HepG2 (cell line): Measurements from ENCODE around the gene DGKD.

Experiments used
- BCL3 ChIP-seq: sonication (generic); formaldehyde crosslinking; IDR thresholded peaks from 2 replicates; pipeline ENCODE4 v1.5.1; 2020; ENCODE audit warnings: mild to moderate bottlenecking, missing genetic modification reagents, moderate library complexity
- ZNF274 ChIP-seq: sonication (generic); formaldehyde crosslinking; IDR thresholded peaks from 2 replicates; pipeline ENCODE4 v1.5.1; 2020; ENCODE audit warnings: mild to moderate bottlenecking, missing genetic modification reagents
- ZNF335 ChIP-seq: sonication (generic); formaldehyde crosslinking; IDR thresholded peaks from 2 replicates; pipeline ENCODE4 v1.4.0; 2020; ENCODE audit warnings: missing genetic modification reagents
- TF ChIP-seq, protein P1 (sequence below): IDR thresholded peaks from 2 replicates; pipeline ENCODE4 v1.6.1; 2016; ENCODE audit warnings: low read depth, control low read depth

DNA sequence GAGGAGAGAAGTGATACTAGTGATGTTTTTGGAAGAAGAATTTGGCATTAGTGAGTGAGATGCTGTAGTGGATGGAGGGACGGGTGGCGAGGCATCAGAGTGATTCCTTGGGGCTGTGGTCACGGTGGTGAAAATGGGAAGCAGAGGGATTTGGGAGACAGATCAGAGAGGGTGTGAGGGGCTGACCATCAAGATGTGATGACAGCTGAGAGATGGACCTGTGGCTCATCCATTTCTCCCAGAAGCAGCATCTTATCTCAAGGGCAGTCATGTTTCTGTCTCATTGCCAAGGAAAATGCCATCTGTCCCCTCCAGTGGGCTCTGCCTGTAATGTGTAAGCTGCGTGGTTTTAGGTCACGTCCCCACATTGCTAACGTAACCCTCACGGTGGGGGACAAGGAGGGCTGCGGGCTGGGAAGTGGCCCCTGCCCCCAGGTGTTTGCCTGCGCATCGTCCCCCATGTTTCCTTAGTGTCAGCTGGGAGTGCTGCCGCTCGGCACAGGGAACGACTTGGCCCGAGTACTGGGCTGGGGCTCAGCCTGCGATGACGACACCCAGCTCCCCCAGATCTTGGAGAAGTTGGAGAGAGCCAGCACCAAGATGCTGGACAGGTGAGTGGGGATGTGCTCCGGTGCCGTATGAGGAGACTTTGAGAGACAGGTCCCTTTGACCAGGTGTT is 91.0 kb downstream of the DGKD start:
- TF ChIP-seq ZNF274 (CRISPR knock-in tag) (no peak), BCL3 (CRISPR knock-in tag) (no peak), ZNF335 (no peak)
- TF ChIP-seq, protein P1, sequence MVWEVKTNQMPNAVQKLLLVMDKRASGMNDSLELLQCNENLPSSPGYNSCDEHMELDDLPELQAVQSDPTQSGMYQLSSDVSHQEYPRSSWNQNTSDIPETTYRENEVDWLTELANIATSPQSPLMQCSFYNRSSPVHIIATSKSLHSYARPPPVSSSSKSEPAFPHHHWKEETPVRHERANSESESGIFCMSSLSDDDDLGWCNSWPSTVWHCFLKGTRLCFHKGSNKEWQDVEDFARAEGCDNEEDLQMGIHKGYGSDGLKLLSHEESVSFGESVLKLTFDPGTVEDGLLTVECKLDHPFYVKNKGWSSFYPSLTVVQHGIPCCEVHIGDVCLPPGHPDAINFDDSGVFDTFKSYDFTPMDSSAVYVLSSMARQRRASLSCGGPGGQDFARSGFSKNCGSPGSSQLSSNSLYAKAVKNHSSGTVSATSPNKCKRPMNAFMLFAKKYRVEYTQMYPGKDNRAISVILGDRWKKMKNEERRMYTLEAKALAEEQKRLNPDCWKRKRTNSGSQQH (CRISPR knock-in tag): no peak
